IPS-18a (cell line): ENCODE data around the gene INSM1.

Source experiments
- H3K27ac ChIP-seq: one replicate; pipeline ENCODE4 v1.5.1; 2013; ENCODE audit warnings: low read length
- H3K27me3 ChIP-seq: one replicate; pipeline ENCODE4 v1.6.1; 2013; ENCODE audit warnings: mild to moderate bottlenecking, low read length; ENCODE audit not compliant: control insufficient read depth, insufficient read depth
- H3K36me3 ChIP-seq: one replicate; pipeline ENCODE4 v1.6.1; 2013; ENCODE audit warnings: low read depth, low read length; ENCODE audit not compliant: control insufficient read depth
- H3K4me1 ChIP-seq: one replicate; pipeline ENCODE4 v1.6.1; 2013; ENCODE audit warnings: low read depth, low read length; ENCODE audit not compliant: control insufficient read depth
- H3K4me3 ChIP-seq: one replicate; pipeline ENCODE4 v1.5.1; 2013; ENCODE audit warnings: low read length
- H3K9ac ChIP-seq: one replicate; pipeline ENCODE4 v1.6.1; 2013; ENCODE audit warnings: mild to moderate bottlenecking, low read length, moderate library complexity
- H3K9me3 ChIP-seq: one replicate; pipeline ENCODE4 v1.6.1; 2013; ENCODE audit warnings: low read depth, low read length; ENCODE audit not compliant: control insufficient read depth

Gene INSM1

GRCh38 chr20:20398123-20398522 lies 30.2 kb downstream of the INSM1 start:
- Histone ChIP-seq H3K27me3 (no peaks in the 10 kb centered on the region), H3K36me3 (no peaks in the 10 kb centered on the region), H3K9ac (no peak overlapping the region), H3K9me3 (no peaks in the 10 kb centered on the region), H3K4me3 (no peak overlapping the region), H3K27ac (no peak overlapping the region), H3K4me1 (peaks cover 4% of the 10 kb centered on the region)

GRCh38 chr20:20399531-20400500 lies 31.9 kb downstream of the INSM1 start:
- Histone ChIP-seq H3K27ac (no peak overlapping the region), H3K9ac (no peak overlapping the region), H3K36me3 (no peaks in the 10 kb centered on the region), H3K9me3 (no peaks in the 10 kb centered on the region), H3K27me3 (no peaks in the 10 kb centered on the region), H3K4me3 (no peak overlapping the region), H3K4me1 (peaks cover 7% of the 10 kb centered on the region)

GRCh38 chr20:20401991-20402390 lies 34.1 kb downstream of the INSM1 start:
- Histone ChIP-seq H3K4me3 (no peak overlapping the region), H3K27ac (no peak overlapping the region), H3K9ac (no peak overlapping the region), H3K4me1 (peaks cover 3% of the 10 kb centered on the region), H3K36me3 (no peaks in the 10 kb centered on the region), H3K9me3 (no peaks in the 10 kb centered on the region), H3K27me3 (no peaks in the 10 kb centered on the region)

- Histone ChIP-seq H3K27me3 (no peaks in the 10 kb centered on the region), H3K36me3 (no peaks in the 10 kb centered on the region), H3K27ac (no peak overlapping the region), H3K4me3 (no peak overlapping the region), H3K4me1 (peaks cover 15% of the 10 kb centered on the region), H3K9ac (no peak overlapping the region), H3K9me3 (no peaks in the 10 kb centered on the region)
Observed at GRCh38 chr20:20404633-20405032, 36.7 kb downstream of the INSM1 start.

- Histone ChIP-seq H3K9ac (no peak overlapping the region), H3K4me1 (peaks cover 20% of the 10 kb centered on the region), H3K27me3 (peaks cover 3% of the 10 kb centered on the region), H3K4me3 (no peak overlapping the region), H3K36me3 (no peaks in the 10 kb centered on the region), H3K27ac (no peak overlapping the region), H3K9me3 (no peaks in the 10 kb centered on the region)
Observed at GRCh38 chr20:20405623-20406022, 37.7 kb downstream of the INSM1 start.

GRCh38 chr20:20406306-20406705 lies 38.4 kb downstream of the INSM1 start:
- H3K9ac ChIP-seq = no peak overlapping the region
- no peaks in the 10 kb centered on the region for H3K36me3 ChIP-seq
- H3K9me3 ChIP-seq = no peaks in the 10 kb centered on the region
- no peak overlapping the region for H3K27ac ChIP-seq
- peaks cover 26% of the 10 kb centered on the region for H3K4me1 ChIP-seq
- H3K27me3 ChIP-seq = peaks cover 10% of the 10 kb centered on the region
- H3K4me3 ChIP-seq = no peak overlapping the region

- no peaks in the 10 kb centered on the region for H3K36me3 ChIP-seq
- H3K4me3 ChIP-seq = no peak overlapping the region
- no peak overlapping the region for H3K27ac ChIP-seq
- H3K4me1 ChIP-seq = peaks cover 44% of the 10 kb centered on the region
- H3K9ac ChIP-seq = no peak overlapping the region
- peaks cover 28% of the 10 kb centered on the region for H3K27me3 ChIP-seq
- no peaks in the 10 kb centered on the region for H3K9me3 ChIP-seq
Observed at GRCh38 chr20:20407891-20408805, 40.2 kb downstream of the INSM1 start.

GRCh38 chr20:20409331-20409730 lies 41.4 kb downstream of the INSM1 start:
- peaks cover 31% of the 10 kb centered on the region for H3K27me3 ChIP-seq
- H3K27ac ChIP-seq = no peak overlapping the region
- no peaks in the 10 kb centered on the region for H3K36me3 ChIP-seq
- H3K9ac ChIP-seq = no peak overlapping the region
- no peaks in the 10 kb centered on the region for H3K9me3 ChIP-seq
- H3K4me1 ChIP-seq = peaks cover 50% of the 10 kb centered on the region
- no peak overlapping the region for H3K4me3 ChIP-seq

GRCh38 chr20:20410678-20411077 lies 42.8 kb downstream of the INSM1 start:
- H3K9ac ChIP-seq = no peak overlapping the region
- H3K36me3 ChIP-seq = no peaks in the 10 kb centered on the region
- H3K27me3 ChIP-seq = peaks cover 37% of the 10 kb centered on the region
- peaks cover 50% of the 10 kb centered on the region for H3K4me1 ChIP-seq
- no peaks in the 10 kb centered on the region for H3K9me3 ChIP-seq
- H3K4me3 ChIP-seq = no peak overlapping the region
- H3K27ac ChIP-seq = no peak overlapping the region

- peaks cover 50% of the 10 kb centered on the region for H3K4me1 ChIP-seq
- no peak overlapping the region for H3K9ac ChIP-seq
- H3K27ac ChIP-seq = no peak overlapping the region
- no peaks in the 10 kb centered on the region for H3K9me3 ChIP-seq
- peaks cover 37% of the 10 kb centered on the region for H3K27me3 ChIP-seq
- no peaks in the 10 kb centered on the region for H3K36me3 ChIP-seq
- no peak overlapping the region for H3K4me3 ChIP-seq
Observed at GRCh38 chr20:20411402-20411801, 43.5 kb downstream of the INSM1 start.

GRCh38 chr20:20411836-20412235 lies 43.9 kb downstream of the INSM1 start:
- Histone ChIP-seq H3K27ac (no peak overlapping the region), H3K4me3 (no peak overlapping the region), H3K36me3 (no peaks in the 10 kb centered on the region), H3K27me3 (peaks cover 37% of the 10 kb centered on the region), H3K9me3 (no peaks in the 10 kb centered on the region), H3K4me1 (peaks cover 50% of the 10 kb centered on the region), H3K9ac (no peak overlapping the region)
